IPS-15b (cell line): ENCODE data around the gene SLC10A7.

Source experiments
- H3K27me3 ChIP-seq: one replicate; pipeline ENCODE4 v1.6.1; 2013; ENCODE audit warnings: low read length; ENCODE audit not compliant: control insufficient read depth, insufficient read depth
- H3K36me3 ChIP-seq: one replicate; pipeline ENCODE4 v1.6.1; 2013; ENCODE audit warnings: low read length; ENCODE audit not compliant: control insufficient read depth, insufficient read depth
- H3K4me1 ChIP-seq: one replicate; pipeline ENCODE4 v1.6.1; 2013; ENCODE audit warnings: mild to moderate bottlenecking, low read length; ENCODE audit not compliant: control insufficient read depth, insufficient read depth
- H3K4me3 ChIP-seq: one replicate; pipeline ENCODE4 v1.5.1; 2013; ENCODE audit warnings: low read depth, low read length
- H3K9ac ChIP-seq: one replicate; pipeline ENCODE4 v1.6.1; 2013; ENCODE audit warnings: low read depth, mild to moderate bottlenecking, low read length
- H3K9me3 ChIP-seq: one replicate; pipeline ENCODE4 v1.6.1; 2013; ENCODE audit warnings: mild to moderate bottlenecking, low read length; ENCODE audit not compliant: control insufficient read depth, insufficient read depth

The SLC10A7 gene

DNA sequence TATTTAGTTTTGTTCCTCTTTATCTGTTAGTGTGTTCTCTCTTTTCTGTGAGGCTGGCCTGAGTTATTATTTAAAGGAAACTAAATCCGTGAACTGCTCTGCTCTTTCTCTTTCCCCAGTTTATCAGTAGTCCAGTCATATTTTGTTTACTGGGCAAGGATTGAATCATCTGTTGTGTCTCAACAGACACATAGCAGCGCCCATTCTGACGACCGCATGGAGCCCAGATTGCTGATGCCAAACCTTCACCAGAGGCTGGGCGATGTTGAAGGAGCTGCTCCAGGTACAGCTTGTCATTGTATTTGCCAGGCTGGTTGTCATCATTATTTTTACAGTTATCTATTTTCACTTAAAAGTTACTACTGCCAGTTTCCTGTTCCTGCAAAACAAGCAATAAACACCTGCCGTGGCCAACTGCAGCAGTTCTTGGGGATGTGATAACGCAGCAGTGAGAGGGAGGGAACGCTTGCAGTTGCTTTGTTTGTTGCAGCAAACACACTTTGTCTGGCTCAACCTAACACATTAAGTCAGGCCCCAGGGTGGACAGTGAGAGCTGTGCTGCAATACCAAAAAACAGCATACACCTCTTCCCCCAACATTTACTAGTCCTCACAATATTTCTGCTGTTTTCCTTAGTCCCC lies 297.3 kb downstream of the SLC10A7 start:
- H3K9ac ChIP-seq, result no peak overlapping the region
- H3K36me3 ChIP-seq, result no peaks in the 10 kb centered on the region
- H3K9me3 ChIP-seq, result no peaks in the 10 kb centered on the region
- H3K27me3 ChIP-seq, result no peaks in the 10 kb centered on the region
- H3K4me1 ChIP-seq, result no peaks in the 10 kb centered on the region
- H3K4me3 ChIP-seq, result no peak overlapping the region

DNA sequence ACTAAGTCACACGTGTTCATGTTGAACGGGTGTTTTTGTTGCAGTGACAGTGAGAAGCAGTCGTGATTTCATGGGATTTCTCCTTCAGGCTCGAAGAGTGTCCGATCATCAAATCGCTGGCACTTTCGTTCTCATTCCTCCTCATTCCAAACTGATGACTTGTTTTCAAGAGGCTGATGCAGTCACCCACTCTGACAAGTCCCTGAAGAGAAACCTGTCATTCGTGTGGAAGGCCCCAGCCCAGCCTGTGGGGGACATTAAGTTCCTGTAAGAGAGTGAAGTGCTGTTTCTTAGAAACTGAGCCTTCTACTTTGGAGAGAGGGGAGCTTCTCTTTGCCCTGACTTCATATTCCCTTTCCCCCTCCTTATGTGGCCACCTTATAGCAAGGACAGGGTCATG lies 299.4 kb downstream of the SLC10A7 start:
- Histone ChIP-seq H3K9me3 (no peaks in the 10 kb centered on the region), H3K9ac (no peak overlapping the region), H3K4me3 (no peak overlapping the region), H3K27me3 (no peaks in the 10 kb centered on the region), H3K36me3 (no peaks in the 10 kb centered on the region), H3K4me1 (no peaks in the 10 kb centered on the region)

DNA sequence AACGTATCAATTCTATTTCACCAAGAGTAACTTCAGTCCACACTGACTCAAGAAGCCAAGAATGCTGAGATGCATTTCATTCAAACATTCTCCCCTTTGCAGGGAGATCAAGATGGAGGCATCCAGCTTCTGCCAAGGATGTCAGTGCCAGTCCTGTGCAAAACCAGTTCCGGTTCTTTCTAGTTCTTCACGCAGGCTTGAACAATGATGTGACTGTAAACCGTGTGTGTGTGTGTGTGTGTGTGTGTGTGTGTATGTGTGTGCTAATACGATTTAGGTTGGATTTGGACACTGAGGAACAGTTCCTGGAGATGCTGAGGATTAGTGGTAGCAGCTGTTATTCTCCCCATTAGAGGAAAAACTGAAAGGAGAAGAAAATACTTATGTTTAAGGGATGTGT lies 307.5 kb downstream of the SLC10A7 start, which contains the start of gene REELD1:
TSS of gene REELD1 (plus strand) at position 301 of the 400 bp plus-strand sequence. CDS start 2,415 bp downstream, outside the sequence.
- H3K4me1 ChIP-seq, result no peaks in the 10 kb centered on the region
- no peak within 1 kb of the TSS for H3K9ac ChIP-seq
- no peaks in the 10 kb centered on the region for H3K36me3 ChIP-seq
- no peak within 1 kb of the TSS for H3K4me3 ChIP-seq
- H3K27me3 ChIP-seq, result no peaks in the 10 kb centered on the region
- no peaks in the 10 kb centered on the region for H3K9me3 ChIP-seq

DNA sequence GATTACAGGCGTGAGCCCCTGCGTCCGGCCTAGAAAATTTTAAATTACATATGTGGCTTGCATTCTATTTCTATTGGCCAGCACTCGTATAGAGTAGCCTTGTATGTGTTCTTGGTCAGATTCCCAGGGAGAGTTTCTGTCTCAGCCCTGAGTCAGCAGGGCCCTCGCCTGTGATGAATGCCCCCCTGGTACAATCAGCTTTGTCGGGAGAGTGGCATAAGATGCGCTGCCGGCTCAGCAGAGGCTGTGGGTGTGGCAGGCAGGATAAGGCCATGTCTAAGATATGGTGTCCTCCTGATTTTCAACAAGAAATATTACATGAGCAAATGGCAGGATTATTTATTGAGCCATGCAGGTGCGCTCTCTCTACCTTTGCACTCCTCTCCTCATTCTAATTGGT lies 309.0 kb downstream of the SLC10A7 start:
- Histone ChIP-seq H3K4me3 (no peak overlapping the region), H3K4me1 (no peaks in the 10 kb centered on the region), H3K9ac (no peak overlapping the region), H3K36me3 (no peaks in the 10 kb centered on the region), H3K9me3 (no peaks in the 10 kb centered on the region), H3K27me3 (no peaks in the 10 kb centered on the region)

DNA sequence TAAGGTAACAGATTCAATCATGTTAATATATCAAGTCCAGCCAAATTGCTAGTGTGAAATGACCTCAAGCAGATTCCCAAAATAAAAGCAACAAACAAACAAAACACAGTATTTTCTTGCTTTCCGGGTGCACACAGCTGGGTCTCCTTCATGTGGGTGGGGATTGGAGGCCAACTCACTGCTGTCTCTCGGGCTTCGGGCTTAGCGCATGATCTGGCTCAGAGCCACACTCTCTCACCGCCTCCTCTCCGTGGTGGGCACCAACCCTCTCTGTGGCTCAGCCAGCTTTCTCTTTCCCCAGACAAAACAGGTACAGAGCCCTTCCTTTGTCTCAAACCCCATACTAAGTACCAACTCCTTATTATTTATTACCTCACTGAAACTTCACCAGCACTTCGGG lies 310.3 kb downstream of the SLC10A7 start:
- Histone ChIP-seq H3K4me1 (no peaks in the 10 kb centered on the region), H3K36me3 (no peaks in the 10 kb centered on the region), H3K9ac (no peak overlapping the region), H3K27me3 (no peaks in the 10 kb centered on the region), H3K4me3 (no peak overlapping the region), H3K9me3 (no peaks in the 10 kb centered on the region)

DNA sequence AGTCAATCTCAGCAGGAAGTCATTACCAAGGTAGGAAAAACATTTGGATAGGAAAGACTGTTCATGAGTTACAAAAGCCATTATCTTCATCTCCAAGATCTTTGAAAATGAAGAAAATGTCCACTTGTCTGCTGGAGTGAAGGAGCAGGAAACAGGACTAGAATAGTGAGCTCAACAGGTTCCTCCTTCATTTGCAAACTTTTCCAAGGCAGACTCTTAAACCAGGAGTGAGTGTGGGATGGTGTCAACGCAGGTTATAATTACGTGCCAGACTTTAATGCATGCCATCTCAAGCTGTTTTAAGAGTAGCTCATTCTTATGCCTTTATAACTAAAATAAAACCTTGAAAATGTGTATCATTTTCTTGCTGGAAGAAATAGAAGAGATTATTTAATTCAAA lies 310.9 kb downstream of the SLC10A7 start:
- no peak overlapping the region for H3K4me3 ChIP-seq
- no peaks in the 10 kb centered on the region for H3K27me3 ChIP-seq

DNA sequence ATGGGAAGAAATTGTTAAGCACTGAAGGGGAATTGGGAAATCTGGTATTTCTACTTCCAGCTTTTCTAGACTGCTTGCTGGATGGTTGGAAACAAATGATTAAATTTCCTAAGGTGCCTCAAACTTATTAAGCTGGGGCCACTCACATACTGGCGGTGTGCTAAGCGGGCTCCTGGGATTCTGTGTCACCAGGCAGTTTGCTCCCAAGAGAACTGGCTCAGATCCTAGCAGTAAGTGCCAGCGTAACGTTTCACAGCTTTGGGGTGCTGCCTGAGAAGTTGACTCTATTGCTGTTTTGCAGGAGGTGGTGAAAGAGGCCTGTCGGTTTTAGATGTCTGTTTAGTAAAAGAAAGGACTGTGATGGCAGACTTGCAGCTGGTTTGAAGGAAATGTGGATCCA lies 314.3 kb downstream of the SLC10A7 start:
- Histone ChIP-seq H3K9me3 (no peaks in the 10 kb centered on the region), H3K4me3 (no peak overlapping the region), H3K4me1 (no peaks in the 10 kb centered on the region), H3K9ac (no peak overlapping the region), H3K27me3 (no peaks in the 10 kb centered on the region), H3K36me3 (no peaks in the 10 kb centered on the region)

More for the DNA sequence above, 310.9 kb downstream of the SLC10A7 start:
- H3K9me3 ChIP-seq, result no peaks in the 10 kb centered on the region
- H3K4me1 ChIP-seq, result no peaks in the 10 kb centered on the region
- no peak overlapping the region for H3K9ac ChIP-seq
- H3K36me3 ChIP-seq, result no peaks in the 10 kb centered on the region
